Kidney (tissue), 14 donors: ENCODE data around the gene GRB10. TPM values are rescaled to one million over a fixed set of nuclear protein-coding genes. Genes with fewer than 3 reads are reported as not detected.

Experiments used
- DNase-seq, 5 donors: peaks; one replicate each; pipeline ENCODE4 v3.0.0-alpha.2; 2013 to 2020
- FAIRE-seq: peaks from 2 replicates; lab custom pipeline; 2012; peaks lifted over from hg19 to GRCh38; lab: Jason Lieb, UNC
- H3K27ac ChIP-seq, 2 donors: one replicate each; pipeline ENCODE4 v1.7.0; 2013; ENCODE audit warnings: low read depth in 2 of 2, low read length in 2 of 2, inconsistent platforms in 1 of 2
- H3K27me3 ChIP-seq: one replicate; pipeline ENCODE4 v1.7.1; 2013; ENCODE audit warnings: low read length, inconsistent platforms; ENCODE audit not compliant: control insufficient read depth, insufficient read depth
- H3K36me3 ChIP-seq, 3 donors: one replicate each; pipeline versions ENCODE4 v1.7.0 to v1.7.1; 2013; ENCODE audit warnings: low read length in 3 of 3, control low read depth in 1 of 3, inconsistent platforms in 1 of 3; ENCODE audit not compliant: insufficient read depth in 3 of 3, control insufficient read depth in 2 of 3
- H3K4me1 ChIP-seq, 3 donors: one replicate each; pipeline versions ENCODE4 v1.7.0 to v1.7.1; 2013; ENCODE audit warnings: low read length in 3 of 3, inconsistent platforms in 1 of 3, low read depth in 1 of 3; ENCODE audit not compliant: control insufficient read depth in 2 of 3, insufficient read depth in 2 of 3
- H3K4me3 ChIP-seq, 3 donors: one replicate each; pipeline versions ENCODE4 v1.7.0 to v1.8.1; 2013; ENCODE audit warnings: low read length in 3 of 3, control low read depth in 1 of 3, inconsistent platforms in 1 of 3
- H3K9ac ChIP-seq, 3 donors: one replicate each; pipeline versions ENCODE4 v1.7.0 to v1.7.1; 2013; ENCODE audit warnings: low read length in 3 of 3, control low read depth in 1 of 3, inconsistent platforms in 1 of 3
- H3K9me3 ChIP-seq, 3 donors: one replicate each; pipeline versions ENCODE4 v1.7.0 to v1.7.1; 2013; ENCODE audit warnings: low read length in 3 of 3, control low read depth in 1 of 3, inconsistent platforms in 1 of 3; ENCODE audit not compliant: control insufficient read depth in 2 of 3, insufficient read depth in 1 of 3
- CTCF ChIP-seq: IDR thresholded peaks from 3 replicates; pipeline ENCODE4 v1.5.1; 2012; ENCODE audit warnings: mild to moderate bottlenecking, moderate library complexity, borderline replicate concordance; ENCODE audit not compliant: insufficient read depth; ENCODE audit errors: extremely low read depth
- intact Hi-C: fragments of 100-400 bp; cut with DNase I; formaldehyde crosslinking; loops from one replicate; pipeline ENCODE4 v1.11.1; 2022
- polyA plus RNA-seq: library from polyadenylated mRNA; stranded (reverse); fragments of 350-450 nt; fragmentation: Illumina TruSeq; extraction: RNeasy Lipid Tissue Mini Kit (QIAGEN cat#74804); gene quantifications from one replicate; pipeline ENCODE4 v1.2.3, GENCODE V29; 2014; ENCODE audit warnings: low read depth, low replicate concordance; ENCODE audit not compliant: insufficient read depth
- total RNA-seq: library from RNA; stranded (reverse); fragmentation: NEBNext Ultra II Directional; extraction: Animal tissue kit (Norgen Biotek cat#: 25700); gene quantifications from one replicate; pipeline ENCODE4 v1.2.1, GENCODE V29; 2021
- donor health status: control.
- donor health status: control.
- donor health status: control.
- donor health status: control.
- donor health status: control.
- donor health status: DM: yes; HTN: yes; CAD: no.
- donor health status: Normal renal cell carcinoma (clear cell type).

The GRB10 gene
- total and polyA plus RNA-seq, 2 donors from 2014 or later: 32.3 to 57.8 TPM

GRCh38 chr7:50665403-50666123, 117.1 kb downstream of the GRB10 start:
- Histone ChIP-seq H3K4me3 (no peak overlapping the region), H3K9ac (no peak overlapping the region), H3K4me1 (peaks cover 0 to 49% (median 41%) of the 10 kb centered on the region in 3 donors), H3K27me3 (no peaks in the 10 kb centered on the region), H3K27ac (peak overlapping the region in 1 of 2 donors; percentile 18), H3K9me3 (no peaks in the 10 kb centered on the region), H3K36me3 (peaks cover 0 to 21% (median 8%) of the 10 kb centered on the region in 3 donors)
- DNase-seq (no peak), FAIRE-seq (no peak)
- intact Hi-C loops: no loop called here
- no peak for TF ChIP-seq CTCF

GRCh38 chr7:50664937-50665336, 117.8 kb downstream of the GRB10 start:
- Histone ChIP-seq H3K9ac (no peak overlapping the region), H3K9me3 (no peaks in the 10 kb centered on the region), H3K4me1 (peaks cover 0 to 54% (median 41%) of the 10 kb centered on the region in 3 donors), H3K27ac (no peak overlapping the region), H3K4me3 (no peak overlapping the region), H3K36me3 (peaks cover 0 to 19% (median 8%) of the 10 kb centered on the region in 3 donors), H3K27me3 (no peaks in the 10 kb centered on the region)
- no peak for DNase-seq
- no peak for TF ChIP-seq CTCF
- intact Hi-C loops: no loop called here
- FAIRE-seq: no peak

- FAIRE-seq: no peak
- Histone ChIP-seq H3K27ac (no peak overlapping the region), H3K4me3 (no peak overlapping the region), H3K4me1 (peaks cover 0 to 55% (median 41%) of the 10 kb centered on the region in 3 donors), H3K36me3 (peaks cover 0 to 18% (median 7%) of the 10 kb centered on the region in 3 donors), H3K9ac (no peak overlapping the region), H3K9me3 (no peaks in the 10 kb centered on the region), H3K27me3 (no peaks in the 10 kb centered on the region)
- TF ChIP-seq CTCF: no peak
- no peak for DNase-seq
- intact Hi-C loops: no loop called here
These were observed 118.2 kb downstream of the GRB10 start for GRCh38 chr7:50664461-50664922.
